ENCODE measurements around the gene PDE12.
A peak's percentile ranks its signal among the peaks of the same experiment; 100 is the strongest.
"Not testable (repeated sequence)": the region's sequence is repeated elsewhere in the genome, so short reads cannot be mapped to it uniquely, and the experiment has no call there.

PDE12 gene

DNA sequence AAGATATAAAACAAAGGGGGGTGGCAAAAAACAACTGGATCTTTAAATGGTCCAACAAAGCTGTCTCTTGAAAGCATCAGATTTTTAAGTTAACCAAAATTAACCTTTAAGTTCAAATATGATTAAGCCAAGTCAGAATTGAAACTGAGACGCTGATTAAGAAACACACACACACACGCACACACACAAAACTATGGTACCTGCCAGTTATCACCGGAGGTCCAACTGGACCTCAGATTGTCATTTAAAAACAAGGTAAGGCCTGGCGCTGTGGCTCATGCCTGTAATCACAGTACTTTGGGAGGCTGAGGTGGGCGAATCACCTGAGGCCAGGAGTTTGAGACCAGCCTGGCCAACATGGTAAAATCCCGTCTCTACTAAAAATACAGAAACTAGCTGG, 30.7 kb downstream of the PDE12 start:
- DNase-seq (ENCODE audit: low read depth in 2 of 2): no peak

- DNase-seq (ENCODE audit: low read depth in 2 of 2): no peak
Measured at GRCh38 chr3:57587905-57588304, 31.8 kb downstream of the PDE12 start.

DNA sequence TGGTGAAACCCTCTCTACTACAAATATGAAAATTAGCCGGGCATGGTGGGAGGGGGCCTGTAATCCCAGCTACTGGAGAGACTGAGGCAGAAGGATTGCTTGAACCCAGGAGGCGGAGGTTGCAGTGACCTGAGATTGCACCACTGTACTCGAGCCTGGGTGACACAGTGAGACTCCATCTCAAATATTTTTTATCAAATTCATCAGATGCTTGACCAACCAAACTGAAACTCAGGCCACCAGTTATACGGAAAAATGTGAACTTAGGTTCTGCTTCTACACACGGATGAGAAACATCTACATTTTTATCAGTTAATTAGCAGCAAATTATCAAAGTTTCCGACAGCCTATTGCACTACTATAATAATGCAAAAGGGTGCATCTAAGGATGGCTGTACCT, 36.2 kb downstream of the PDE12 start:
- DNase-seq (ENCODE audit: low read depth in 2 of 2): no peak

DNA sequence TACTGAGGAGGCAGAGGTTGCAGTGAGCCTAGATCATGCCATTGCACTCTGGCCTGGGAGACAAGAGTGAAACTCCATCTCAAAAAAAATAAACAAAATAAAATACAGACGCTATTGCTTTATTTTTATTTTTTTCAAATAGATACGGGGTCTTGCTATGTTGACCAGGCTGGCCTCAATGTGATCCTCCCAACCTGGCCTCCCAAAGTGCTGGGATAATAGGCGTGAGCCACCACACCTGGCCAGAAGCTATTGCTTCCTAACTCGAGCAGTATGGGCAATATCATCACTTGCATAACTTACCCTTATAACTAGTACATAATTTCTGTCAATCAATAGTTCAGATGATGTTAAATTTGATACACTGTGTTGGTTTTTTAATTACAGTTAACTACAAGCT, 38.1 kb downstream of the PDE12 start:
- DNase-seq (ENCODE audit: low read depth in 2 of 2): no peak

DNA sequence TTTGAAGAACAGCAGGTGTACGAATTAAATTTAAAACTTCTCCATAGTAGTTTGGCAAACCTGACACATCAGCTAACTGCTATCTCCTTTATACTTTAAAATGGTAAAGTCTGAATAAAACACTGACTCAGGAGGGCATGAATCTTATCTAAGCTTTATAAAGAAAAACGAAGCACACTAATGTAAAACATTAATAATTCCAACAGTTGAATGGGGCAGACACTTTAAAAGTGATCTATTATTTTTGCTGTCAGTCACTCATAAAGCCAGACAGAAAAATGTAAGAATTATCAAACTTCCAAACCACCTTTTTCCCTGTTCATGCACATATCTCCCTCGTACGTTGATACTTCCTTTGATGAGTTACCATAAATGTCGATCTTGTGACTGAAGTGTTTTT, 38.5 kb downstream of the PDE12 start:
- DNase-seq (ENCODE audit: low read depth in 2 of 2): no peak

- peak; percentile 34 to 40 for DNase-seq (ENCODE audit: low read depth in 2 of 2)
Measured at GRCh38 chr3:57596495-57597126, 40.5 kb downstream of the PDE12 start.

GRCh38 chr3:57597127-57597923, 41.3 kb downstream of the PDE12 start, which contains the start of gene ARF4:
ARF4 (minus strand) TSS chr3:57597344; CDS start chr3:57597140, 204 bp downstream.
- peak; percentile 98 for DNase-seq (ENCODE audit: low read depth in 2 of 2)

DNA sequence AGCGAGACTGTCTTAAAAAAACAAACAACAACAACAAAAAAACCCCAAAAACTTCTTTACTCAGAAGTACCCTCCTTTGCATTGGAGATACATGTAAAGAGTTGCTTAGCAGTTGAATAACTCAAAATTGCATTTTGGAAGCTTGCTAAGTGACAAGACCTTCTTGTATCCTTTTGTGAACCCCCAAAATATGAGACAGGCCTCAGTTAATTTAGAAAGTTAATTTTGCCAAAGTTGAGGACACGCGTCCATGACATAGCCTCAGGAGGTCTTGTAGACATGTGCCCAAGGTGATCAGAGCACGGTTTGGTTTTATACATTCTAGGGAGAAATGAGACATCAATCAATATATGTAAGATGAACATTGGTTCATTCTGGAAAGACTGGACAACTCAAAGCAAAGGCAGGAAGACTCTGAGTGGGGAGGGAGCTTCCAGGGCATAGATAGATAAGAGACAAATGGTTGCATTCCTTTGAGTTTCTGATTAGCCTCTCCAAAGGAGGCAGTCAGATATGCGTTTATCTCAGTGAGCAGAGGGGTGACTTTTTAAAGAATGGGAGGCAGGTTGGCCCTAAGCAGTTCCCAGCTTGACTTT, 42.8 kb downstream of the PDE12 start:
- no peak for DNase-seq (ENCODE audit: low read depth in 2 of 2)

DNA sequence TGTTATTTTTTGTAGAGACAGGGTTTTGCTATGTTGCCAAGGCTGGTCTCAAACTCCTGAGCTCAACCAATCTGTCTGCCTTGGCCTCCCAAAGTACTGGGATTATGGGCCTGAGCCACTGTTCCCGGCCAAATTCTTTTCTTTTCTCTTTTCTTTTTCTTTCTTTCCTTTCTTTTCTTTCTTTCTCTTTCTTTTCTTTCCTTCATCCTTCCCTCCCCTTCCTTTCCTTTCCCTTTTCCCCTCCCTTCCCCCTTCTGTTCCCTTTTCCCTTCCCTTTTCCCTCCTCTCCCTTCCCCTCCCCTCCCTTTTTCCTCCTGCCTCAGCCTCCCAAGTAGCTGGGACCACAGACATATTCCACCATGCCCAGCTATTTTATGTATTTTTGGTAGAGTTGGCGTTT, 44.1 kb downstream of the PDE12 start:
- no peak for DNase-seq (ENCODE audit: low read depth in 2 of 2)

- no peak for DNase-seq (ENCODE audit: low read depth in 2 of 2)
Measured at GRCh38 chr3:57604971-57605370, 48.9 kb downstream of the PDE12 start.

DNA sequence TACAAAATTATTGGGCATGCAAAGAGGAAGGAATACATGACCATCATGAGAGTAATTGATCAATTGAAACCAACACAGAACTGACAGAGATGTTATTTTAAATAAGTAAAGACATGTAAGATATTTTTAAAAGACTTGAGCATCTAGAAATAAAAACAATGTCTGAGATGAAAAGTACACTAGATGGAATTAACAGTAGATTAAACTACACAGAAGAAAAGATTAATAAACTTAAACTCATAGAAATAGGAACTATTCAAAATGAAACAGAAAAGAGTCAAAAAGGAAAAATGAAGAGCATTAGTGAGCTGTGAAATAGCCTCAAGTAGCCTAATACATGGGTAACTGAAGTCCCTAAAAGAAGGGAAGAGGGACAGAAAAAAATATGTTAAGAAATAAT, 49.6 kb downstream of the PDE12 start:
- no peak for DNase-seq (ENCODE audit: low read depth in 2 of 2)

DNA sequence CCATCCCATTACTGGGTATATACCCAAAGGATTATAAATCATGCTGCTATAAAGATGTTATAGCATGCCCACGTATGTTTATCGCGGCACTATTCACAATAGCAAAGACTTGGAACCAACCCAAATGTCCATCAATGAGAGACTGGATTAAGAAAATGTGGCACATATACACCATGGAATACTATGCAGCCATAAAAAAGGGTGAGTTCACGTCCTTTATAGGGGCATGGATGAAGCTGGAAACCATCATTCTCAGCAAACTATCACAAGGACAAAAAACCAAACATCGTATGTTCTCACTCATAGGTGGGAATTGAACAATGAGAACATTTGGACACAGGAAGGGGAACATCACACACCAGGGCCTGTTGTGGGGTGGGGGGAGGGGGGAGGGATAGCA, 55.8 kb downstream of the PDE12 start:
- DNase-seq (ENCODE audit: low read depth in 2 of 2): not testable (repeated sequence)

- DNase-seq (ENCODE audit: low read depth in 2 of 2): no peak
Measured at GRCh38 chr3:57616233-57616632, 60.2 kb downstream of the PDE12 start.

Data from activated CD8-positive, alpha-beta memory T cell treated with anti-CD3 and anti-CD28 coated beads for 4 hours (primary cell).